HepG2 (cell line): ENCODE results near the gene C1orf74. TPM values are rescaled to one million over a fixed set of nuclear protein-coding genes. Genes with fewer than 3 reads are reported as not detected.

Experiments
- ATAC-seq: fragments of 200-7000 bp; cut with Tn5 transposase; 3 replicates; pipeline ENCODE4 v1.9.1; 2020; ENCODE audit warnings: mild to moderate bottlenecking, moderate library complexity
- BruUV-seq: library from RNA; stranded (reverse); fragments of 400-500 nt; replicated peaks from 2 replicates; lab custom pipeline; 2021; lab: Mats Ljungman, UMichigan
- CTCF ChIA-PET: fragments of 300-600 bp; formaldehyde crosslinking; extraction: SDS; loops from one replicate; lab custom pipeline; 2021; ENCODE audit warnings: low total read pairs, inconsistent platforms, low intra/inter-chr PET ratio; lab: Yijun Ruan, JAX
- POLR2A ChIA-PET: fragments of 350-600 bp; sonication (Branson Sonifier 250); formaldehyde crosslinking; loops from one replicate; lab custom pipeline; 2020; ENCODE audit warnings: antibody characterized with exemption, inconsistent platforms; lab: Yijun Ruan, JAX
- DNase-seq: peaks from one replicate; pipeline ENCODE4 v3.0.0-alpha.2; 2015; ENCODE audit warnings: low spot score
- FAIRE-seq: peaks from 3 replicates; lab custom pipeline; 2011; peaks lifted over from hg19 to GRCh38; lab: Jason Lieb, UNC
- H2AFZ ChIP-seq: one replicate; pipeline ENCODE4 v1.6.1; 2011; ENCODE audit warnings: low read length, inconsistent platforms
- H3K27ac ChIP-seq: fragments of 300-600 bp; 3 replicates; pipeline ENCODE4 v1.8.0; 2011; ENCODE audit warnings: mixed run types, mild to moderate bottlenecking, mixed read lengths, low read length, inconsistent platforms; ENCODE audit not compliant: insufficient read depth; ENCODE audit errors: extremely low read length
- H3K27me3 ChIP-seq, 2 experiments: fragments of 200-600 bp in 1 of 2; 2 replicates in 1 of 2; 3 replicates in 1 of 2; pipeline versions ENCODE4 v1.6.0 to v1.8.0; 2011; ENCODE audit warnings: low read length in 2 of 2, mild to moderate bottlenecking in 2 of 2, moderate library complexity in 2 of 2, inconsistent platforms in 1 of 2; ENCODE audit not compliant: insufficient read depth in 2 of 2, control insufficient read depth in 1 of 2
- H3K36me3 ChIP-seq, 2 experiments: fragments of 200-600 bp in 1 of 2; replicated peaks in 1 of 2; 2 replicates in 1 of 2; 3 replicates in 1 of 2; pipeline versions ENCODE4 v1.5.1 to v1.8.0; 2011; ENCODE audit warnings: low read length in 2 of 2, inconsistent platforms in 1 of 2; ENCODE audit not compliant: insufficient read depth in 2 of 2, control insufficient read depth in 1 of 2
- H3K4me1 ChIP-seq: 2 replicates; pipeline ENCODE4 v1.5.1; 2012; ENCODE audit warnings: low read length, inconsistent platforms; ENCODE audit not compliant: insufficient read depth
- H3K4me2 ChIP-seq: 2 replicates; pipeline ENCODE4 v1.6.0; 2011; ENCODE audit warnings: low read depth, low read length, inconsistent platforms
- H3K4me3 ChIP-seq, 3 experiments: fragments of 200-600 bp in 1 of 3; sonication (generic), shearing (Covaris generic) in 1 of 3; replicated peaks in 1 of 3; 2 replicates each; pipeline ENCODE4 v1.5.1; 2011 to 2016; ENCODE audit warnings: low read length in 3 of 3, inconsistent platforms in 2 of 3, low read depth in 2 of 3, mild to moderate bottlenecking in 2 of 3, control low read depth in 1 of 3, mixed read lengths in 1 of 3; ENCODE audit not compliant: insufficient read depth in 1 of 3
- H3K79me2 ChIP-seq: one replicate; pipeline ENCODE4 v1.6.1; 2011; ENCODE audit warnings: low read length, inconsistent platforms; ENCODE audit not compliant: insufficient read depth
- H3K9ac ChIP-seq: 2 replicates; pipeline ENCODE4 v1.6.0; 2011; ENCODE audit warnings: mild to moderate bottlenecking, low read depth, low read length, inconsistent platforms; ENCODE audit not compliant: insufficient read depth
- H3K9me3 ChIP-seq: 2 replicates; pipeline ENCODE4 v1.5.1; 2012; ENCODE audit warnings: mild to moderate bottlenecking, low read length
- H4K20me1 ChIP-seq: 2 replicates; pipeline ENCODE4 v1.6.0; 2011; ENCODE audit warnings: inconsistent platforms, mild to moderate bottlenecking, low read length, moderate library complexity; ENCODE audit not compliant: insufficient read depth
- EP300 ChIP-seq, 3 experiments: sonication (generic) in 1 of 3; formaldehyde crosslinking in 1 of 3; IDR thresholded peaks; 2 replicates each; pipeline versions ENCODE4 v1.5.1 to v1.6.1; 2011 to 2020; ENCODE audit warnings: low read depth in 2 of 3, low read length in 2 of 3, borderline replicate concordance in 1 of 3, improper control_type of control experiment in 1 of 3, mild to moderate bottlenecking in 1 of 3, missing genetic modification reagents in 1 of 3, moderate library complexity in 1 of 3
- KDM5B ChIP-seq: sonication (generic); formaldehyde crosslinking; IDR thresholded peaks from 2 replicates; pipeline ENCODE4 v1.4.0; 2020; ENCODE audit warnings: missing genetic modification reagents, mild to moderate bottlenecking, borderline replicate concordance
- LCORL ChIP-seq, 2 experiments: fragments of 450-650 bp in 1 of 2; sonication (generic) in 1 of 2; formaldehyde crosslinking in 1 of 2; IDR thresholded peaks; 2 replicates each; pipeline versions ENCODE4 v1.5.0 to v1.6.1; 2017 to 2020; ENCODE audit warnings: antibody characterized with exemption in 1 of 2, missing genetic modification reagents in 1 of 2
- NCOR1 ChIP-seq: fragments of 200-600 bp; sonication (generic); IDR thresholded peaks from 2 replicates; pipeline ENCODE4 v1.7.0; 2017; ENCODE audit warnings: antibody characterized with exemption, low read length, borderline replicate concordance
- RCOR2 ChIP-seq: IDR thresholded peaks from 2 replicates; pipeline ENCODE4 v1.6.1; 2016; ENCODE audit warnings: missing biosample characterization, missing genetic modification reagents
- SRSF9 ChIP-seq: fragments of 200-400 bp; formaldehyde crosslinking; IDR thresholded peaks from 2 replicates; pipeline ENCODE4 v1.6.1; 2018; ENCODE audit warnings: borderline replicate concordance, mild to moderate bottlenecking, low read depth, low read length; ENCODE audit not compliant: insufficient read depth, poor library complexity, severe bottlenecking
- TBP ChIP-seq: sonication (generic); formaldehyde crosslinking; IDR thresholded peaks from 2 replicates; pipeline ENCODE4 v1.5.0; 2020; ENCODE audit warnings: missing genetic modification reagents
- ZC3H13 ChIP-seq: sonication (generic); formaldehyde crosslinking; IDR thresholded peaks from 2 replicates; pipeline ENCODE4 v1.8.1; 2023; ENCODE audit warnings: mild to moderate bottlenecking, missing genetic modification reagents, moderate library complexity
- ZFY ChIP-seq: sonication (generic); formaldehyde crosslinking; IDR thresholded peaks from 2 replicates; pipeline ENCODE4 v1.4.0; 2020; ENCODE audit warnings: missing genetic modification reagents
- ZNF572 ChIP-seq: sonication (generic); formaldehyde crosslinking; IDR thresholded peaks from 2 replicates; pipeline ENCODE4 v1.5.1; 2020; ENCODE audit warnings: mild to moderate bottlenecking, missing genetic modification reagents
- ZNF737 ChIP-seq: sonication (generic); formaldehyde crosslinking; IDR thresholded peaks from 2 replicates; pipeline ENCODE4 v1.5.0; 2020; ENCODE audit warnings: missing genetic modification reagents, mild to moderate bottlenecking, borderline replicate concordance
- ZNF749 ChIP-seq: sonication (generic); formaldehyde crosslinking; IDR thresholded peaks from 2 replicates; pipeline ENCODE4 v1.8.0; 2022; ENCODE audit warnings: mild to moderate bottlenecking, missing genetic modification reagents, moderate library complexity, borderline replicate concordance
- WGBS: methylation state at CpG from one replicate; pipeline ENCODE4 v1.1.6; 2017; ENCODE audit warnings: low lambda C conversion rate; 5-methylcytosine and 5-hydroxymethylcytosine counted together
- in situ Hi-C: cut with HindIII; loops from 2 replicates; pipeline ENCODE4 v1.10.0; 2017; ENCODE audit warnings: low pct_unique_long_range_greater_than_20kb; ENCODE audit not compliant: extremely low pct_ligation_motif_present
- intact Hi-C: fragments of 100-400 bp; cut with micrococcal nuclease; formaldehyde crosslinking; loops from one replicate; pipeline ENCODE4 v1.10.0; 2022; ENCODE audit not compliant: unreplicated experiment
- polyA plus RNA-seq, 8 experiments: library from polyadenylated mRNA; depleted of rRNA in 3 of 8; stranded (reverse) in 7 of 8; unstranded in 1 of 8; fragments of >200 nt; fragmentation: Illumina TruSeq in 4 of 8; extraction: Trizol in 4 of 8; gene quantifications; 2 replicates each; pipeline versions ENCODE4 v1.2.1 to v1.2.3, GENCODE V29; 2011 to 2016; ENCODE audit warnings: low read depth in 4 of 8, missing spikeins in 1 of 8, mixed read lengths in 1 of 8; ENCODE audit not compliant: insufficient read depth in 1 of 8
- total RNA-seq, 5 experiments: library from RNA; depleted of rRNA; stranded (reverse); fragments of >200 nt; fragmentation: Illumina TruSeq; extraction: Trizol; gene quantifications; 2 replicates each; pipeline ENCODE4 v1.2.3, GENCODE V29; 2016; ENCODE audit warnings: low read depth in 1 of 5
- TF ChIP-seq, protein P1 (sequence below): IDR thresholded peaks from 2 replicates; pipeline ENCODE4 v1.6.1; 2016; ENCODE audit warnings: missing genetic modification reagents, missing compliant biosample characterization
- TF ChIP-seq, protein P2 (sequence below): sonication (generic); formaldehyde crosslinking; IDR thresholded peaks from 2 replicates; pipeline ENCODE4 v1.8.0; 2022; ENCODE audit warnings: missing genetic modification reagents, low read depth, mild to moderate bottlenecking, borderline replicate concordance
- TF ChIP-seq, protein P3 (sequence below): sonication (generic); formaldehyde crosslinking; IDR thresholded peaks from 2 replicates; pipeline ENCODE4 v1.4.0; 2020; ENCODE audit warnings: mild to moderate bottlenecking, missing genetic modification reagents
- TF ChIP-seq, protein P4 (sequence below): IDR thresholded peaks from 2 replicates; pipeline ENCODE4 v1.6.1; 2016; ENCODE audit warnings: missing compliant biosample characterization, missing genetic modification reagents, borderline replicate concordance

The C1orf74 gene
- total and polyA plus RNA-seq, 2 of the 13 experiments (the other 11 are each of a cell fraction or from before 2014, with no cell fraction given), result 0.33 to 0.71 TPM

DNA sequence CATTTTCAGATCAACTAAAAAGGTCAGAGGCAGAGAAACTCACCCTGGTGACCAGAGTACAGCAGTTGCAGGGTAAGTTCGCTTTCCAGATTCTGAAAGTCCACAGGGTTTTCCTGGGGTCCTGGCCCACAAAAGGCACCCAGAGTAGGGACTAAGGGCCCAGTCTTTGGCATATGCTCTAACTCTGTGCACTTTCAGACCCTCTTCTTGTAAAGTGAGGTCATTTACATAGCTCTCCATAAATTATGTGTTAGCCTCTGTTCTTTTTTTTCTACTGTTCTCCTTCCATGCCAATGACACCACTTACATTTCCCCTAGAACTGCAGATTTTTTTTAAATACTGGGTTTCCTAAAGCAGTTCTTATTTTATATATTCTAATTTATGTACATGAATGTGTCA, 6.3 kb downstream of the C1orf74 start:
- no peak overlapping the region for H3K4me3 ChIP-seq
- WGBS, result 20% methylated on average over 1 of the region's 1 CpG
- no peak overlapping the region for H2AFZ ChIP-seq
- H4K20me1 ChIP-seq, result no peaks in the 10 kb centered on the region
- no peak overlapping the region for H3K27ac ChIP-seq
- H3K4me1 ChIP-seq, result no peaks in the 10 kb centered on the region
- no TSS peak for BruUV-seq
- no peaks in the 10 kb centered on the region for H3K9me3 ChIP-seq
- H3K36me3 ChIP-seq, result no peaks in the 10 kb centered on the region
- FAIRE-seq (no peak), ATAC-seq (no peak), DNase-seq (no peak)
- TF ChIP-seq KDM5B (CRISPR knock-in tag) (no peak), LCORL (IDR thresholded peaks at IDR 0.05) (no peak), LCORL (CRISPR knock-in tag; IDR thresholded peaks at IDR 0.05) (no peak), RCOR2 (CRISPR knock-in tag) (no peak), TBP (no peak), ZFY (no peak), SRSF9 (no peak), EP300 (IDR thresholded peaks at IDR 0.05; ENCODE audit: low read depth in 2 of 2, low read length in 2 of 2) (no peak), EP300 (CRISPR knock-in tag; IDR thresholded peaks at IDR 0.05; ENCODE audit: borderline replicate concordance) (no peak), ZC3H13 (CRISPR knock-in tag) (no peak), ZNF749 (CRISPR knock-in tag) (no peak), ZNF737 (CRISPR knock-in tag) (no peak), ZNF572 (CRISPR knock-in tag) (no peak), NCOR1 (no peak)
- TF ChIP-seq, protein P1, sequence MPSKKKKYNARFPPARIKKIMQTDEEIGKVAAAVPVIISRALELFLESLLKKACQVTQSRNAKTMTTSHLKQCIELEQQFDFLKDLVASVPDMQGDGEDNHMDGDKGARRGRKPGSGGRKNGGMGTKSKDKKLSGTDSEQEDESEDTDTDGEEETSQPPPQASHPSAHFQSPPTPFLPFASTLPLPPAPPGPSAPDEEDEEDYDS (CRISPR knock-in tag), result no peak
- TF ChIP-seq, protein P2, sequence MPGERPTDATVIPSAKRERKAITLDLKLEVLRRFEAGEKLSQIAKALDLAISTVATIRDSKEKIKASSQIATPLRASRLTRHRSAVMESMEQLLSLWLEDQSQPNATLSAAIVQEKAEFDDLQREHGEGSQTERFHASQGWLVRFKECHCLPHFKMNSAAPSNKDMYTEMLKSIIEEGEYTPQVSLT (CRISPR knock-in tag), result no peak
- TF ChIP-seq, protein P3, sequence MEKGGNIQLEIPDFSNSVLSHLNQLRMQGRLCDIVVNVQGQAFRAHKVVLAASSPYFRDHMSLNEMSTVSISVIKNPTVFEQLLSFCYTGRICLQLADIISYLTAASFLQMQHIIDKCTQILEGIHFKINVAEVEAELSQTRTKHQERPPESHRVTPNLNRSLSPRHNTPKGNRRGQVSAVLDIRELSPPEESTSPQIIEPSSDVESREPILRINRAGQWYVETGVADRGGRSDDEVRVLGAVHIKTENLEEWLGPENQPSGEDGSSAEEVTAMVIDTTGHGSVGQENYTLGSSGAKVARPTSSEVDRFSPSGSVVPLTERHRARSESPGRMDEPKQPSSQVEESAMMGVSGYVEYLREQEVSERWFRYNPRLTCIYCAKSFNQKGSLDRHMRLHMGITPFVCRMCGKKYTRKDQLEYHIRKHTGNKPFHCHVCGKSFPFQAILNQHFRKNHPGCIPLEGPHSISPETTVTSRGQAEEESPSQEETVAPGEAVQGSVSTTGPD (CRISPR knock-in tag), result no peak
- TF ChIP-seq, protein P4, sequence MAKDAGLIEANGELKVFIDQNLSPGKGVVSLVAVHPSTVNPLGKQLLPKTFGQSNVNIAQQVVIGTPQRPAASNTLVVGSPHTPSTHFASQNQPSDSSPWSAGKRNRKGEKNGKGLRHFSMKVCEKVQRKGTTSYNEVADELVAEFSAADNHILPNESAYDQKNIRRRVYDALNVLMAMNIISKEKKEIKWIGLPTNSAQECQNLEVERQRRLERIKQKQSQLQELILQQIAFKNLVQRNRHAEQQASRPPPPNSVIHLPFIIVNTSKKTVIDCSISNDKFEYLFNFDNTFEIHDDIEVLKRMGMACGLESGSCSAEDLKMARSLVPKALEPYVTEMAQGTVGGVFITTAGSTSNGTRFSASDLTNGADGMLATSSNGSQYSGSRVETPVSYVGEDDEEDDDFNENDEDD (CRISPR knock-in tag), result no peak
- no peaks in the 10 kb centered on the region for H3K27me3 ChIP-seq
- in situ Hi-C loops, result no loop called here
- ChIA-PET CTCF (no interaction called here), POLR2A (no interaction called here)
- intact Hi-C loops, result no loop called here
- no peaks in the 10 kb centered on the region for H3K79me2 ChIP-seq
- no peak overlapping the region for H3K4me2 ChIP-seq
- no peak overlapping the region for H3K9ac ChIP-seq
